ENCODE measurements around the gene PRKCH. TPM values are rescaled to one million over a fixed set of nuclear protein-coding genes. Genes with fewer than 3 reads are reported as not detected.

Gene PRKCH
- total and polyA plus RNA-seq, 2 of the 13 experiments (the other 11 are each of a cell fraction or from before 2014, with no cell fraction given) = 0.48 to 1.3 TPM

DNA sequence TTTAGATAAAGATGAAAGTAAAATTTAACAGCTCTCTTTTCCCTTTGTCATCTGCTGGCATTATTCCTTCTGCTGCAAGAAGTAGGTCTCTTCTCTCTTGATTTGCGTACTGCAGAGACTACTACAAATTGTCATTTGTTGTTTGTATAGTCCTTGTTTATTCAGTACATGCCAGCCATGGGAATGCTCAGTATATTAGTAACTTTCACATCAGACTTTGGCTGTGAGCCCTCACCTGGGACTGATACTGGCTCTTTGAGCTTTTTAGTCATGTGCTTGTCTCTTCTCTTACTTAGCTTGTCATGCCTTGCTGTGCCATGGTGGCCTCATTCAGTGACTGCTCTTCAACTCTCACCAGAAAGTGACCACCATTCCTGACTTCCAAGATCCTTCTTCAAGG is 169.8 kb downstream of the PRKCH start (continued):
- TF ChIP-seq, protein P1, sequence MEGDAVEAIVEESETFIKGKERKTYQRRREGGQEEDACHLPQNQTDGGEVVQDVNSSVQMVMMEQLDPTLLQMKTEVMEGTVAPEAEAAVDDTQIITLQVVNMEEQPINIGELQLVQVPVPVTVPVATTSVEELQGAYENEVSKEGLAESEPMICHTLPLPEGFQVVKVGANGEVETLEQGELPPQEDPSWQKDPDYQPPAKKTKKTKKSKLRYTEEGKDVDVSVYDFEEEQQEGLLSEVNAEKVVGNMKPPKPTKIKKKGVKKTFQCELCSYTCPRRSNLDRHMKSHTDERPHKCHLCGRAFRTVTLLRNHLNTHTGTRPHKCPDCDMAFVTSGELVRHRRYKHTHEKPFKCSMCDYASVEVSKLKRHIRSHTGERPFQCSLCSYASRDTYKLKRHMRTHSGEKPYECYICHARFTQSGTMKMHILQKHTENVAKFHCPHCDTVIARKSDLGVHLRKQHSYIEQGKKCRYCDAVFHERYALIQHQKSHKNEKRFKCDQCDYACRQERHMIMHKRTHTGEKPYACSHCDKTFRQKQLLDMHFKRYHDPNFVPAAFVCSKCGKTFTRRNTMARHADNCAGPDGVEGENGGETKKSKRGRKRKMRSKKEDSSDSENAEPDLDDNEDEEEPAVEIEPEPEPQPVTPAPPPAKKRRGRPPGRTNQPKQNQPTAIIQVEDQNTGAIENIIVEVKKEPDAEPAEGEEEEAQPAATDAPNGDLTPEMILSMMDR (CRISPR knock-in tag; IDR thresholded peaks at IDR 0.05) = no peak
- TF ChIP-seq, protein P2, sequence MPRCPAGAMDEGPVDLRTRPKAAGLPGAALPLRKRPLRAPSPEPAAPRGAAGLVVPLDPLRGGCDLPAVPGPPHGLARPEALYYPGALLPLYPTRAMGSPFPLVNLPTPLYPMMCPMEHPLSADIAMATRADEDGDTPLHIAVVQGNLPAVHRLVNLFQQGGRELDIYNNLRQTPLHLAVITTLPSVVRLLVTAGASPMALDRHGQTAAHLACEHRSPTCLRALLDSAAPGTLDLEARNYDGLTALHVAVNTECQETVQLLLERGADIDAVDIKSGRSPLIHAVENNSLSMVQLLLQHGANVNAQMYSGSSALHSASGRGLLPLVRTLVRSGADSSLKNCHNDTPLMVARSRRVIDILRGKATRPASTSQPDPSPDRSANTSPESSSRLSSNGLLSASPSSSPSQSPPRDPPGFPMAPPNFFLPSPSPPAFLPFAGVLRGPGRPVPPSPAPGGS (CRISPR knock-in tag; IDR thresholded peaks at IDR 0.05) = no peak
- TF ChIP-seq, protein P3, sequence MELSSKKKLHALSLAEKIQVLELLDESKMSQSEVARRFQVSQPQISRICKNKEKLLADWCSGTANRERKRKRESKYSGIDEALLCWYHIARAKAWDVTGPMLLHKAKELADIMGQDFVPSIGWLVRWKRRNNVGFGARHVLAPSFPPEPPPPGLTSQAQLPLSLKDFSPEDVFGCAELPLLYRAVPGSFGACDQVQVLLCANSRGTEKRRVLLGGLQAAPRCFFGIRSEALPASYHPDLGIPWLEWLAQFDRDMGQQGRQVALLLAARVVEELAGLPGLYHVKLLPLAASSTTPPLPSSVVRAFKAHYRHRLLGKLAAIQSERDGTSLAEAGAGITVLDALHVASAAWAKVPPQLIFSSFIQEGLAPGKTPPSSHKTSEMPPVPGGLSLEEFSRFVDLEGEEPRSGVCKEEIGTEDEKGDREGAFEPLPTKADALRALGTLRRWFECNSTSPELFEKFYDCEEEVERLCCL (CRISPR knock-in tag; IDR thresholded peaks at IDR 0.05; ENCODE audit: borderline replicate concordance) = no peak
- TF ChIP-seq ZNF431 (CRISPR knock-in tag; IDR thresholded peaks at IDR 0.05; ENCODE audit: borderline replicate concordance, low read depth) (no peak), SMAD9 (CRISPR knock-in tag; IDR thresholded peaks at IDR 0.05) (no peak), ZNF34 (CRISPR knock-in tag; IDR thresholded peaks at IDR 0.05; ENCODE audit: borderline replicate concordance) (no peak), ZNF850 (CRISPR knock-in tag; conservative IDR thresholded peaks at IDR 0.05) (no peak), PITX1 (CRISPR knock-in tag; IDR thresholded peaks at IDR 0.05) (no peak), NR2F6 (IDR thresholded peaks at IDR 0.05) (no peak), NR2F6 (CRISPR knock-in tag; IDR thresholded peaks at IDR 0.05) (no peak), FIP1L1 (IDR thresholded peaks at IDR 0.05; ENCODE audit: borderline replicate concordance, insufficient read depth, low read depth, low read length) (no peak)
- TF ChIP-seq, protein P4, sequence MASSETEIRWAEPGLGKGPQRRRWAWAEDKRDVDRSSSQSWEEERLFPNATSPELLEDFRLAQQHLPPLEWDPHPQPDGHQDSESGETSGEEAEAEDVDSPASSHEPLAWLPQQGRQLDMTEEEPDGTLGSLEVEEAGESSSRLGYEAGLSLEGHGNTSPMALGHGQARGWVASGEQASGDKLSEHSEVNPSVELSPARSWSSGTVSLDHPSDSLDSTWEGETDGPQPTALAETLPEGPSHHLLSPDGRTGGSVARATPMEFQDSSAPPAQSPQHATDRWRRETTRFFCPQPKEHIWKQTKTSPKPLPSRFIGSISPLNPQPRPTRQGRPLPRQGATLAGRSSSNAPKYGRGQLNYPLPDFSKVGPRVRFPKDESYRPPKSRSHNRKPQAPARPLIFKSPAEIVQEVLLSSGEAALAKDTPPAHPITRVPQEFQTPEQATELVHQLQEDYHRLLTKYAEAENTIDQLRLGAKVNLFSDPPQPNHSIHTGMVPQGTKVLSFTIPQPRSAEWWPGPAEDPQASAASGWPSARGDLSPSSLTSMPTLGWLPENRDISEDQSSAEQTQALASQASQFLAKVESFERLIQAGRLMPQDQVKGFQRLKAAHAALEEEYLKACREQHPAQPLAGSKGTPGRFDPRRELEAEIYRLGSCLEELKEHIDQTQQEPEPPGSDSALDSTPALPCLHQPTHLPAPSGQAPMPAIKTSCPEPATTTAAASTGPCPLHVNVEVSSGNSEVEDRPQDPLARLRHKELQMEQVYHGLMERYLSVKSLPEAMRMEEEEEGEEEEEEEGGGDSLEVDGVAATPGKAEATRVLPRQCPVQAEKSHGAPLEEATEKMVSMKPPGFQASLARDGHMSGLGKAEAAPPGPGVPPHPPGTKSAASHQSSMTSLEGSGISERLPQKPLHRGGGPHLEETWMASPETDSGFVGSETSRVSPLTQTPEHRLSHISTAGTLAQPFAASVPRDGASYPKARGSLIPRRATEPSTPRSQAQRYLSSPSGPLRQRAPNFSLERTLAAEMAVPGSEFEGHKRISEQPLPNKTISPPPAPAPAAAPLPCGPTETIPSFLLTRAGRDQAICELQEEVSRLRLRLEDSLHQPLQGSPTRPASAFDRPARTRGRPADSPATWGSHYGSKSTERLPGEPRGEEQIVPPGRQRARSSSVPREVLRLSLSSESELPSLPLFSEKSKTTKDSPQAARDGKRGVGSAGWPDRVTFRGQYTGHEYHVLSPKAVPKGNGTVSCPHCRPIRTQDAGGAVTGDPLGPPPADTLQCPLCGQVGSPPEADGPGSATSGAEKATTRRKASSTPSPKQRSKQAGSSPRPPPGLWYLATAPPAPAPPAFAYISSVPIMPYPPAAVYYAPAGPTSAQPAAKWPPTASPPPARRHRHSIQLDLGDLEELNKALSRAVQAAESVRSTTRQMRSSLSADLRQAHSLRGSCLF (CRISPR knock-in tag; IDR thresholded peaks at IDR 0.05; ENCODE audit: borderline replicate concordance) = no peak
- TF ChIP-seq, protein P5, sequence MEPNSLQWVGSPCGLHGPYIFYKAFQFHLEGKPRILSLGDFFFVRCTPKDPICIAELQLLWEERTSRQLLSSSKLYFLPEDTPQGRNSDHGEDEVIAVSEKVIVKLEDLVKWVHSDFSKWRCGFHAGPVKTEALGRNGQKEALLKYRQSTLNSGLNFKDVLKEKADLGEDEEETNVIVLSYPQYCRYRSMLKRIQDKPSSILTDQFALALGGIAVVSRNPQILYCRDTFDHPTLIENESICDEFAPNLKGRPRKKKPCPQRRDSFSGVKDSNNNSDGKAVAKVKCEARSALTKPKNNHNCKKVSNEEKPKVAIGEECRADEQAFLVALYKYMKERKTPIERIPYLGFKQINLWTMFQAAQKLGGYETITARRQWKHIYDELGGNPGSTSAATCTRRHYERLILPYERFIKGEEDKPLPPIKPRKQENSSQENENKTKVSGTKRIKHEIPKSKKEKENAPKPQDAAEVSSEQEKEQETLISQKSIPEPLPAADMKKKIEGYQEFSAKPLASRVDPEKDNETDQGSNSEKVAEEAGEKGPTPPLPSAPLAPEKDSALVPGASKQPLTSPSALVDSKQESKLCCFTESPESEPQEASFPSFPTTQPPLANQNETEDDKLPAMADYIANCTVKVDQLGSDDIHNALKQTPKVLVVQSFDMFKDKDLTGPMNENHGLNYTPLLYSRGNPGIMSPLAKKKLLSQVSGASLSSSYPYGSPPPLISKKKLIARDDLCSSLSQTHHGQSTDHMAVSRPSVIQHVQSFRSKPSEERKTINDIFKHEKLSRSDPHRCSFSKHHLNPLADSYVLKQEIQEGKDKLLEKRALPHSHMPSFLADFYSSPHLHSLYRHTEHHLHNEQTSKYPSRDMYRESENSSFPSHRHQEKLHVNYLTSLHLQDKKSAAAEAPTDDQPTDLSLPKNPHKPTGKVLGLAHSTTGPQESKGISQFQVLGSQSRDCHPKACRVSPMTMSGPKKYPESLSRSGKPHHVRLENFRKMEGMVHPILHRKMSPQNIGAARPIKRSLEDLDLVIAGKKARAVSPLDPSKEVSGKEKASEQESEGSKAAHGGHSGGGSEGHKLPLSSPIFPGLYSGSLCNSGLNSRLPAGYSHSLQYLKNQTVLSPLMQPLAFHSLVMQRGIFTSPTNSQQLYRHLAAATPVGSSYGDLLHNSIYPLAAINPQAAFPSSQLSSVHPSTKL (CRISPR knock-in tag; IDR thresholded peaks at IDR 0.05) = peak; percentile 37
- TF ChIP-seq, protein P6, sequence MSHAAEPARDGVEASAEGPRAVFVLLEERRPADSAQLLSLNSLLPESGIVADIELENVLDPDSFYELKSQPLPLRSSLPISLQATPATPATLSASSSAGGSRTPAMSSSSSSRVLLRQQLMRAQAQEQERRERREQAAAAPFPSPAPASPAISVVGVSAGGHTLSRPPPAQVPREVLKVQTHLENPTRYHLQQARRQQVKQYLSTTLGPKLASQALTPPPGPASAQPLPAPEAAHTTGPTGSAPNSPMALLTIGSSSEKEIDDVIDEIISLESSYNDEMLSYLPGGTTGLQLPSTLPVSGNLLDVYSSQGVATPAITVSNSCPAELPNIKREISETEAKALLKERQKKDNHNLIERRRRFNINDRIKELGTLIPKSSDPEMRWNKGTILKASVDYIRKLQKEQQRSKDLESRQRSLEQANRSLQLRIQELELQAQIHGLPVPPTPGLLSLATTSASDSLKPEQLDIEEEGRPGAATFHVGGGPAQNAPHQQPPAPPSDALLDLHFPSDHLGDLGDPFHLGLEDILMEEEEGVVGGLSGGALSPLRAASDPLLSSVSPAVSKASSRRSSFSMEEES (CRISPR knock-in tag; IDR thresholded peaks at IDR 0.05) = peak; percentile 39; the same call in 1 of the 2 replicates
